ENCODE measurements around the gene POLR3A.
A peak's percentile ranks its signal among the peaks of the same experiment; 100 is the strongest.

Gene POLR3A

GRCh38 chr10:77941790-77942189 is 87.5 kb downstream of the POLR3A start:
- no CpG with 5 or more reads among the region's 6 CpGs for WGBS (ENCODE audit: extremely low coverage, insufficient coverage, insufficient read length)
- Histone ChIP-seq H3K27me3 (ENCODE audit: insufficient read depth, low read length) (no peaks in the 10 kb centered on the region), H3K4me2 (ENCODE audit: low read length) (no peak overlapping the region)

DNA sequence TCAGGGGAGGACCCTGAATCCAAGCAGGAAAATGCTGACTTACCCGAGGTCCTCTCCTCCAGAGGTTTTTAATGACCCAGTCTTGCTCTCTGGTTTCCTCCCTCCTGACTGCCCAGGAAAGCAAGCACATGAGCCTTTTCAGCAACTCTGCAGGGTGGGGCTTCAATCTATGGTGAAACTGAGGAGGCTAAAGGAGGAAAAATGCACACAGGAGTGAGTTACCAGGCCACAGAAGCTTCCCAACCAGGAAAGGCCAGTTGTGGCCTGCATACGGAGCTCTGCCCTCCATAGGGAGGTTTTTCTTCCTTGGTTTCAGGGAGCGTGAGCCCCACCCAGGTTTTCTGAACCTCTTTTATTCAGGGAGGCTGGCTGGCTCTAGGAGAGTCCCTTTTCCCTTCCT is 88.7 kb downstream of the POLR3A start:
- Histone ChIP-seq H3K4ac (ENCODE audit: low read depth, low read length) (no peak overlapping the region), H3K27me3 (ENCODE audit: insufficient read depth, low read length) (no peaks in the 10 kb centered on the region), H3K79me1 (ENCODE audit: low read length) (peaks cover 12% of the 10 kb centered on the region), H4K12ac (ENCODE audit: low read depth, low read length) (no peak overlapping the region), H2BK5ac (ENCODE audit: low read depth, low read length, poor library complexity) (no peak overlapping the region), H3K9ac (ENCODE audit: low read length) (no peak overlapping the region), H3K79me2 (ENCODE audit: control insufficient read depth, insufficient read depth, low read length, poor library complexity) (no peaks in the 10 kb centered on the region), H3K36me3 (ENCODE audit: control insufficient read depth in 1 of 2, insufficient read depth in 2 of 2, low read length in 2 of 2) (no peaks in the 10 kb centered on the region), H4K91ac (ENCODE audit: low read depth, low read length) (no peak overlapping the region), H2AK5ac (ENCODE audit: low read length) (no peak overlapping the region), H4K8ac (ENCODE audit: low read depth, low read length) (peak overlapping the region; percentile 3), H3K18ac (ENCODE audit: low read length) (no peak overlapping the region), H3K14ac (ENCODE audit: low read length) (peak overlapping the region; percentile 24), H2BK120ac (ENCODE audit: insufficient read depth, low read length, poor library complexity) (peak overlapping the region; percentile 18), H3K4me2 (ENCODE audit: low read length) (no peak overlapping the region), H2BK12ac (ENCODE audit: low read length) (peak overlapping the region; percentile 76), H3K9me3 (ENCODE audit: insufficient read depth, low read depth, low read length) (no peaks in the 10 kb centered on the region), H3K4me1 (ENCODE audit: control insufficient read depth in 1 of 2, insufficient read depth in 2 of 2, low read length in 2 of 2) (peaks cover 15 to 16% of the 10 kb centered on the region in 2 experiments), H3K4me3 (ENCODE audit: low read depth, low read length) (no peak overlapping the region), H3K23ac (ENCODE audit: low read length) (no peak overlapping the region), H3K27ac (ENCODE audit: low read depth, low read length) (no peak overlapping the region), H2AFZ (ENCODE audit: insufficient read depth, low read length, poor library complexity) (no peak overlapping the region)
- no CpG with 5 or more reads among the region's 3 CpGs for WGBS (ENCODE audit: extremely low coverage, insufficient coverage, insufficient read length)
- no peak for DNase-seq

More at GRCh38 chr10:77941790-77942189, 87.5 kb downstream of the POLR3A start:
- Histone ChIP-seq H3K18ac (ENCODE audit: low read length) (no peak overlapping the region), H4K91ac (ENCODE audit: low read depth, low read length) (no peak overlapping the region), H3K4ac (ENCODE audit: low read depth, low read length) (no peak overlapping the region), H3K9ac (ENCODE audit: low read length) (no peak overlapping the region), H3K9me3 (ENCODE audit: insufficient read depth, low read depth, low read length) (no peaks in the 10 kb centered on the region), H3K79me1 (ENCODE audit: low read length) (peaks cover 12% of the 10 kb centered on the region), H2AK5ac (ENCODE audit: low read length) (no peak overlapping the region), H3K79me2 (ENCODE audit: control insufficient read depth, insufficient read depth, low read length, poor library complexity) (no peaks in the 10 kb centered on the region), H2AFZ (ENCODE audit: insufficient read depth, low read length, poor library complexity) (no peak overlapping the region), H3K4me3 (ENCODE audit: low read depth, low read length) (no peak overlapping the region), H2BK5ac (ENCODE audit: low read depth, low read length, poor library complexity) (peak overlapping the region; percentile 33), H3K14ac (ENCODE audit: low read length) (no peak overlapping the region), H4K12ac (ENCODE audit: low read depth, low read length) (no peak overlapping the region), H2BK120ac (ENCODE audit: insufficient read depth, low read length, poor library complexity) (peak overlapping the region; percentile 41), H4K8ac (ENCODE audit: low read depth, low read length) (peak overlapping the region; percentile 71), H3K23ac (ENCODE audit: low read length) (no peak overlapping the region), H3K27ac (ENCODE audit: low read depth, low read length) (no peak overlapping the region), H2BK12ac (ENCODE audit: low read length) (no peak overlapping the region), H3K36me3 (ENCODE audit: control insufficient read depth in 1 of 2, insufficient read depth in 2 of 2, low read length in 2 of 2) (no peaks in the 10 kb centered on the region), H3K4me1 (ENCODE audit: control insufficient read depth in 1 of 2, insufficient read depth in 2 of 2, low read length in 2 of 2) (peaks cover 12 to 13% of the 10 kb centered on the region in 2 experiments)
- DNase-seq: peak in 1 of 2 donors; percentile 67

DNA sequence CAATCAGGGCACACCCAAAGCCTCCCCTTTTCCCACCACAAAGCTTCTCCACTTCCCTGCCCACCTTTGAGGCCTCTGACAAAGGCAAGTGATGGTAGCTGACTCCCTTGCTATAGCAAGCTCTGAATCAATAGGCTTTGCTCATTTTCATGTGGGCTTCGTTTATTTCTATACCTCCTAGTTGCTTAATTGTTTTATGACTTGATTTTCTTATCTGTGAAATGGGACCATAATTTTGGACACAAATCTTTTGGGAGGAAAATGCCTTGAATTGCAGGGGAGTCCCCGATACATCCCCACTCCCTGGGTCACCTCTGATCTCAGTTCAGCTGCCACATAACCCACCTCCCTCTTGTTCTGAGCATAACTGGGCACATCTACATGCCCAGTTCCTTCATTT is 89.1 kb downstream of the POLR3A start:
- Histone ChIP-seq H3K4me2 (ENCODE audit: low read length) (no peak overlapping the region), H3K4me3 (ENCODE audit: low read depth, low read length) (no peak overlapping the region), H3K4ac (ENCODE audit: low read depth, low read length) (no peak overlapping the region), H3K14ac (ENCODE audit: low read length) (no peak overlapping the region), H2BK5ac (ENCODE audit: low read depth, low read length, poor library complexity) (no peak overlapping the region), H4K12ac (ENCODE audit: low read depth, low read length) (no peak overlapping the region), H3K79me1 (ENCODE audit: low read length) (peaks cover 12% of the 10 kb centered on the region), H4K91ac (ENCODE audit: low read depth, low read length) (no peak overlapping the region), H3K27ac (ENCODE audit: low read depth, low read length) (no peak overlapping the region), H3K4me1 (ENCODE audit: control insufficient read depth in 1 of 2, insufficient read depth in 2 of 2, low read length in 2 of 2) (peaks cover 15 to 16% of the 10 kb centered on the region in 2 experiments), H3K9ac (ENCODE audit: low read length) (no peak overlapping the region), H3K18ac (ENCODE audit: low read length) (no peak overlapping the region), H2AK5ac (ENCODE audit: low read length) (no peak overlapping the region), H2BK120ac (ENCODE audit: insufficient read depth, low read length, poor library complexity) (no peak overlapping the region), H2BK12ac (ENCODE audit: low read length) (no peak overlapping the region), H3K79me2 (ENCODE audit: control insufficient read depth, insufficient read depth, low read length, poor library complexity) (no peaks in the 10 kb centered on the region), H3K36me3 (ENCODE audit: control insufficient read depth in 1 of 2, insufficient read depth in 2 of 2, low read length in 2 of 2) (no peaks in the 10 kb centered on the region), H4K8ac (ENCODE audit: low read depth, low read length) (no peak overlapping the region), H2AFZ (ENCODE audit: insufficient read depth, low read length, poor library complexity) (no peak overlapping the region), H3K9me3 (ENCODE audit: insufficient read depth, low read depth, low read length) (no peaks in the 10 kb centered on the region), H3K23ac (ENCODE audit: low read length) (no peak overlapping the region), H3K27me3 (ENCODE audit: insufficient read depth, low read length) (no peaks in the 10 kb centered on the region)
- WGBS (ENCODE audit: extremely low coverage, insufficient coverage, insufficient read length): no CpG with 5 or more reads among the region's 2 CpGs
- DNase-seq: no peak

DNA sequence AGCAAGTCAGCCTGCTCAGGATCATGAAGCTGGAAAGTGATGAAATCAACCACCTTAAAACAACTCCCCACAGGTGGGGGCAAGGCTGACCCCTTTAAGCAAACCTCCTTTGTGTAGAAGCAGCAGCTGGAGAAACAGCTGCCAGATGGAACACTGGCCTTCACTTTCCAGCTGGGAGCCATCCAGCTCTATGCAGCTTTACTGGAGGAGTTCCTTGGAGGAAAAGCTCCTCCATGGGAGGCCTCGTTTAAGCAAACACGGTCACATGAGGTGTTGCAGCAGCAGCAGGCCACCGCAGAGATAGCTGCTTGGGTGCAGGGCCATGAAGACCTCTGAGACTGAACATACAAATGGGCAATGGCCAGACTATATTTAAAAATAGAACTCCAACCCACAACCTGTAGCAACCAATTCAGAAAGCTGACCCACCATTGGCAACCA is 89.7 kb downstream of the POLR3A start:
- DNase-seq: no peak
- H3K14ac ChIP-seq (ENCODE audit: low read length): no peak overlapping the region
- H2BK120ac ChIP-seq (ENCODE audit: insufficient read depth, low read length, poor library complexity): no peak overlapping the region
- no peak overlapping the region for H4K8ac ChIP-seq (ENCODE audit: low read depth, low read length)
- no peak overlapping the region for H4K12ac ChIP-seq (ENCODE audit: low read depth, low read length)
- no peak overlapping the region for H3K27ac ChIP-seq (ENCODE audit: low read depth, low read length)
- H3K23ac ChIP-seq (ENCODE audit: low read length): no peak overlapping the region
- no peak overlapping the region for H3K4me2 ChIP-seq (ENCODE audit: low read length)
- no peak overlapping the region for H2AK5ac ChIP-seq (ENCODE audit: low read length)
- no peak overlapping the region for H2BK12ac ChIP-seq (ENCODE audit: low read length)
- no peaks in the 10 kb centered on the region for H3K36me3 ChIP-seq (ENCODE audit: control insufficient read depth in 1 of 2, insufficient read depth in 2 of 2, low read length in 2 of 2)
- H3K4ac ChIP-seq (ENCODE audit: low read depth, low read length): no peak overlapping the region
- no peak overlapping the region for H4K91ac ChIP-seq (ENCODE audit: low read depth, low read length)
- no CpG with 5 or more reads among the region's 3 CpGs for WGBS (ENCODE audit: extremely low coverage, insufficient coverage, insufficient read length)
- H3K4me1 ChIP-seq (ENCODE audit: control insufficient read depth in 1 of 2, insufficient read depth in 2 of 2, low read length in 2 of 2): peaks cover 15 to 16% of the 10 kb centered on the region in 2 experiments
- no peaks in the 10 kb centered on the region for H3K27me3 ChIP-seq (ENCODE audit: insufficient read depth, low read length)
- peaks cover 12% of the 10 kb centered on the region for H3K79me1 ChIP-seq (ENCODE audit: low read length)
- H3K9me3 ChIP-seq (ENCODE audit: insufficient read depth, low read depth, low read length): no peaks in the 10 kb centered on the region
- H2AFZ ChIP-seq (ENCODE audit: insufficient read depth, low read length, poor library complexity): no peak overlapping the region
- H3K9ac ChIP-seq (ENCODE audit: low read length): no peak overlapping the region
- H2BK5ac ChIP-seq (ENCODE audit: low read depth, low read length, poor library complexity): peak overlapping the region; percentile 0
- no peaks in the 10 kb centered on the region for H3K79me2 ChIP-seq (ENCODE audit: control insufficient read depth, insufficient read depth, low read length, poor library complexity)
- H3K4me3 ChIP-seq (ENCODE audit: low read depth, low read length): no peak overlapping the region
- no peak overlapping the region for H3K18ac ChIP-seq (ENCODE audit: low read length)

Measured in trophoblast cell (in vitro differentiated cells and primary cell).